HG02642 (cell line): ENCODE measurements around the gene ANKRA2.

Source experiments
- ATAC-seq: cut with Tn5 transposase; IDR thresholded peaks from one replicate; pipeline ENCODE4 v1.9.1; 2021; ENCODE audit warnings: mild to moderate bottlenecking; ENCODE audit not compliant: unreplicated experiment, poor library complexity

The ANKRA2 gene

GRCh38 chr5:73558950-73559349, 6.5 kb downstream of the ANKRA2 start:
- ATAC-seq: no peak

- ATAC-seq: no peak
Observed at GRCh38 chr5:73552642-73553041, 12.8 kb downstream of the ANKRA2 start.

DNA sequence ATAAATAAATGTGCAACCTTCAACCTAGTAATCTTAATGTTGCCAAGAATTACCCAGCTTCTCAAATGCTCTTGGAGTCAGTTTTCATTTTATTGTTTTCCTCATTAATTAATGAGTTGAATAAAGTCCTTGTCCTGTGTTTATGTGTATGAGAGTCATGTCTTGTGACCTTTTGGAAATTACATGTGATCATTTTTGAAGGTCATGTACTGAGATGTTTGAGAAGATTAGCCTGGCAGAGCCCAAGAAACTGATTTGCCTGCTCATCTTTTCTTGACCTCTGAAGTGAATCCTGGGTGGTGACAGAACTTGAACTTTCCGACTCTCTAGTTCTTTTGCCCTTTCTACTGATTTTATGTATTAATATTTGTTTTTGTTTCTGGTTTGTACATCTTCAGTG, 15.4 kb downstream of the ANKRA2 start:
- ATAC-seq: no peak

DNA sequence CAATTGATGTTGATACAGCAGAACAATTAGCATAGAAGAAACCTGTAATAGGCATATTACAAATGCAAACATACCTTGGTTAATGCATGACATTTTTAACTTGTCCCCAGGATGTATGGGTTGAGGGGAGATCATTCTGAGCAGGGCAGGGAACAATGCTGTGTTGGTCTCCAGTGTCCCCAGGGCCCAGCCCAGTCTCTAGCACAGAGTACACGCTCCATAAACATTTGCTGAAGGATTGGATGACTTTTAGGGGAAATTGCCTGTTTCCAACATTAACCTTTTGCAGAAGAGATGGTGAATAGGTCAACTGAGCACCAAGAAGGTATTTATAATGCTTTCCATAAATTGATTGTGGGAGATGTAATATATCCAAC, 20.0 kb downstream of the ANKRA2 start:
- no peak for ATAC-seq

- ATAC-seq: no peak
Observed at GRCh38 chr5:73544429-73545402, 20.7 kb downstream of the ANKRA2 start.

DNA sequence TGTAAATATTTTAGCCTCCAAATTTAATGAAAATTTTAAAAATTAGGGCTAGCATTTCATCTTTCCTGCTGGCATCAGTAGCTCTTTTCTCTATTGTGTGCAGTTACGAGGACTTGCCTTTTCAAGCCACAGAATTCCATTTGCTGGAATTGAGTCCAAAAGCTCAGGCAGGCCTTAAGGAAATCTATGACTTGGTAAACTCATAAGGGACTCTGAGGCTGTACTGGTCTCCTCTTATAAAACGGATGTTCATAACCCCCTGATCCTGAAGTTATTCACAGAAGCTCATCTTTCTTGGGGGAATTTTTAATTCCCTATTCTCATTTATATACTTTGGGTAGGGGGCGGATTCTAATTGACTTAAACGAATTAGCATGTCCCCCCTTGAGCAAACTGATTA, 23.4 kb downstream of the ANKRA2 start:
- ATAC-seq: no peak

DNA sequence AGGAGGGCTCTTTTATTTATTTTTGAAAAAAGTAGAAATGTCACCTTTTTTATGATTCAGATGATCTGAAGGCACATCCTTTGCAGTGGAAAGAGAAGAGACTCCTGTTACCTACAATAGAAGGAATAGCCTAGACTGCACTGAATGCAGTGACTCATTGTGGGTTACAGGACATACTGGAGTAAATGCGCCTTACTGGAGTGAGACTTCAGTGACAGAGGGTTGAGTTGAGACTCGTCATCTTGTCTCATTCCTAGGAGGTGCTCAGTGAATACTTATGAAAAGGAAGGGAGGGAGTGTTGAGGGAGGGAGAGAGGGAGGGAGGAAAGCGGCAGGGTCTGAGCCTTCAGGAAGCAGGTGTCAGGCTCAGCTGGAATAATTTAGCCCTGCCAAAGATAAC, 25.2 kb downstream of the ANKRA2 start:
- no peak for ATAC-seq

GRCh38 chr5:73539730-73540129, 25.7 kb downstream of the ANKRA2 start:
- ATAC-seq: no peak

DNA sequence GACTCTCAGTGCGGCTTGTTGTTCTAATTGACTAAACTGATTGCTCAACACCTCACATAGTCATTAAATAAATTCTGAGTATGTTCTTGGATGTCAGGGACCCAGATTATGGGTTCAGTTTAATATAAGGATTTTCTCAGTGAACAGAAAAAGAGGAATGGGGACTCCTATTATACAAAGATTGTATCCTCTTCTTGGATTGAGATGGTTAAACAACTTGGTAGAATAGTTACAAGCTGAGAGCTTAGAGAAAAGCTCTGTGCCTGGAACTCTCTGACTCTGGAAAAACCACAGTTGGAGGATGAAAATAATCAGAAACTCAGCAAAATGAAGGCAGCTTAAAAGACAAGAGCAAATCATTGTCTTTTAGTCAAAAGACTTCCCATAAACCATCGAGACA, 30.5 kb downstream of the ANKRA2 start:
- ATAC-seq: no peak

DNA sequence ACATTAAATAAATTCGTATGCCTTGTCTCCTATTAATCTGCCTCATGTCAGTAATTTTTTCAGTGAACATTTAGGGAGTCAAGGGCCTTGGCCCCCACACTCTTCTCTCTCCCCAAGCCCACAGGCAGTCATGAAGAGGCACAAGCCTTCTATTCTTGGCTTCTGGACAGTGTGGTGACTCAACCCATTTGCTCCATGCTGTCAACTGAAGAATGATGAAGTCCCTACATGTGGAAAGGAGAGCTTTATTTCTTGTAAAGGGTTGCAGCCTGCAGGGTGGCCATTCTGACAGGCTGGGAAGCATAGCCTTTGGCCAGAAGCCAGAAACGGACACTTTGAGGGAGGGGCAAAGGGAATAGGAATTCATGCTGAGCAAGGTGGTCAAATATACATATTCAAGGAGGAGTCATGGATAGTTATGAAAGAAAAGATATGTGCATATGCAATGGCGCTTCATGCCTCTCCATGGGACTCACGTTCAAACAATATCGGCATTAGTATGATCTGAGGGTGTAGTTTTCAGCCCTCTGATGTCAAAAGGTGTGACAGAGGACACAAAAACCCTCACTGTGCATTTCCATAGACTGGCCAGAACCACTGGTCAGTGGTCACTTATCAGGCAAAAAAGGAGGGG, 31.3 kb downstream of the ANKRA2 start:
- ATAC-seq: no peak

DNA sequence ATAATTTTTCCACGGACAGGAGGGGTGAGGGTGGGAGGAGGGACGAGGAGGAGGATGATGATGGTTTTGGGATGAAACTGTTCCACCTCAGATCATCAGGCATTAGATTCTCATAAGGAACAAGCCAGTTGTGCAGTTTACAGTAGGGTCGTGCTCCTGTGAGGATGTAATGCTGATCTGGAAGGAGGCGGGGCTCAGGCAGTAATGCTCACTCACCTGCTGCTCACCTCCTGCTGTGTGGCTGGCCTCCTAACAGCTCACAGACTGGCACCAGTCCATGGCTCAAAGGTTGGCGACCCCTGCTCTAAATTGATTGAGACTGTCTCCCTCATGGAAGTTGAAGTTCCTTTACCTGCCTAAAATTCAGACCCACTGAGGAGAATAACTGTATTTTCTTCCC, 33.2 kb downstream of the ANKRA2 start:
- ATAC-seq: no peak

- no peak for ATAC-seq
Observed at GRCh38 chr5:73531356-73531755, 34.1 kb downstream of the ANKRA2 start.

GRCh38 chr5:73529081-73529480, 36.4 kb downstream of the ANKRA2 start:
- ATAC-seq: no peak

- no peak for ATAC-seq
Observed at GRCh38 chr5:73528248-73528647, 37.2 kb downstream of the ANKRA2 start.

DNA sequence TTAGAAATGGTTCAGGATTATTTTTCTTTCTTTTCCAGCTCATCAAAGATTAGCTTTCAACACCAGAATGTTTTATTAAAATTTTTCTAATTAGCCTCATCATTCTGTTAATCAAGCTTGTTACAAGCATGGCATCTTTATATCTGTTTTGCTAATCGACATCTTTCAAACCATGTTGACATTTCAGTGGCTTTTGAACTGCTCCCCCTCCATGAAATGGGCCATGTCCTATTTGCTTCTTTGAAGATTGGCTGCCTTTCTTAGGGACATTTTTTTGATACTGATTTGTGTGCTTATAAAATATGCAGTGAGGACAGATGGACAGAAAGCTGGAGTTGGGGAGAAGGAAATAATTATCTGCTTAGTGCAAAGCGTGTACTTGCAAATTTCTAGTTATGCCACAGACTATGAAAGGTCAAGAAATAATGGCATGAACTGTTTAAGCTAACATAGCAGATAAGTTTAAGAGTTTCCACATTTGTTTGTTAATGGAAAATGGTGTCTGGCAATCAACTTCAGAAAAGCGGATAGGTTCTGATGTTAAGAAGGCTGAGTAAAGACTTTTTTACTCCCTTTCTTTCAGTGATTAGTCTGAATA, 39.7 kb downstream of the ANKRA2 start:
- ATAC-seq: no peak

- no peak for ATAC-seq
Observed at GRCh38 chr5:73523861-73524260, 41.6 kb downstream of the ANKRA2 start.

- no peak for ATAC-seq
Observed at GRCh38 chr5:73522989-73523388, 42.5 kb downstream of the ANKRA2 start.

DNA sequence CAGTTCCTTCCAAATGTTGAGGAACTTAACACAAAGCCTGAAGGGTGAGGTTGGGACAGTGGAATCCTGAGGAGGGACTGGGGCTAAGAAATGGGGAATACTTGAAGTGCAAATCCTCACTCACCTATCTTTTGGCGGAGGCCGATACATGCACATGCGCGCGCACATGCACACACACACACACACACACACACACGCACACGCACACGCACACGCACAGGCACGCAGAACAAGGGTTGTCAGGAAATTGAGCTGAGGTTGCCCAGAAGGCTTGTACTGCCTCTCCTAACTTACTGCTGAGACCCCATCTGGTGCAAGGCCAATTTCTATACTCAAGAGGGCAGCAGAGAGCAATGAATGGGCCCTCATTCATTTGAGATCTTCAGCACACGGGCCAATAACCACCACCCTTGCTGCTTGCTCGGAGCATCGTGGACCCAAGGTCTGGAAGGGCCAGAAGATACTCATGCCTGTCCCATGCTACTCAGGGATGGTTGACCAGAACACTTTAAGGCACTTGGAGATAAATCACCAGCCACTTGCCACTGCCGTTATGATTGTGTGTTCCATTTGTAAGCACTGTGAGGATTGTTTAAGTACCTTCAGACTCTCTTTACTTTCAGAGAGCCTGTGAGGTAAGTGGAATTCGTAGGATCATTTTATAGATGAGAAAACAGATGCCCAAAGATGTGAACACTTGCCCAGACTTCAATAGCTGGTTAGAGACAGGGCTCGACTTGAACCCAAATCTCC, 45.7 kb downstream of the ANKRA2 start:
- peak; percentile 96 for ATAC-seq

DNA sequence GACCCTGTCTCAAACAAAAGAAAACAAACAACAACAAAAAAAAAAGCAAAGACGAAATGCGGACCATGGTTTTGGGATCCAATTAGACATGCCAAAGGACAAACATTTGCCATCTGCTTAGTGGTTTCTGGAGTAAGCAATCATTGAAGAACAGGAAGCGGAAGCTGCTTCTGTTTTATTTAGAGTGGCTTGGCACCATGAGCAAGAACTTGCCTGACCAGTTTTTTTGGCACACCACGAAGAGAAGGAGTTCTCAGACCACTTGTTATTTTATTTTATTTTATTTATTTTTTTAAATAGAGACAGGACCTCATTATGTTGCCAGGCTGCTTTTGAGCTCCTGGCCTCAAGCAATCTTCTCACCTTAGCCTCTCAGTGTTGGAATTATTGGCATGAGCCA, 50.2 kb downstream of the ANKRA2 start:
- no peak for ATAC-seq

DNA sequence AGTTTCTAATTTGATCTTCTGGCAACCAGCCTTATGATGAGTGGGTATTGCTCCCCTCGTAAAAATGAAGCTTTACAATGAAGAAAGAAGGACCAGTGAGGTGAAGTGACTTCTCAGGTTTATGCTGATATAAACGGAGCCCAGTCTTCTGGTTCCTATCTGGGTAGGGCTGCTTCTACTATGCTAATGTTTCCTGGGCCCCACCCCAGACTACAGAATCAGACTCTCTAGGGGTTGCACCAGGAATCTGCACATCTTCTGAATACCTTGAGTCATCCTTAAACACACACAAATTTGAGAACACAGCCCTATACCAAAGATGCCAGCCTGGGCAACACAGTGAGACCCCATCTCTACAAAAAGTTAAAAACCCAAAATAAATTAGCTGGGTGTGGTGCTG, 51.0 kb downstream of the ANKRA2 start:
- ATAC-seq: no peak

GRCh38 chr5:73513996-73514395, 51.4 kb downstream of the ANKRA2 start:
- ATAC-seq: no peak
